ENCODE data around the gene PHLDB1. TPM values are rescaled to one million over a fixed set of nuclear protein-coding genes. Genes with fewer than 3 reads are reported as not detected.

Gene PHLDB1
- polyA plus RNA-seq, 1 donor (not counting 4 experiments of a cell fraction or from before 2014, with no cell fraction given), result 35.0 TPM

DNA sequence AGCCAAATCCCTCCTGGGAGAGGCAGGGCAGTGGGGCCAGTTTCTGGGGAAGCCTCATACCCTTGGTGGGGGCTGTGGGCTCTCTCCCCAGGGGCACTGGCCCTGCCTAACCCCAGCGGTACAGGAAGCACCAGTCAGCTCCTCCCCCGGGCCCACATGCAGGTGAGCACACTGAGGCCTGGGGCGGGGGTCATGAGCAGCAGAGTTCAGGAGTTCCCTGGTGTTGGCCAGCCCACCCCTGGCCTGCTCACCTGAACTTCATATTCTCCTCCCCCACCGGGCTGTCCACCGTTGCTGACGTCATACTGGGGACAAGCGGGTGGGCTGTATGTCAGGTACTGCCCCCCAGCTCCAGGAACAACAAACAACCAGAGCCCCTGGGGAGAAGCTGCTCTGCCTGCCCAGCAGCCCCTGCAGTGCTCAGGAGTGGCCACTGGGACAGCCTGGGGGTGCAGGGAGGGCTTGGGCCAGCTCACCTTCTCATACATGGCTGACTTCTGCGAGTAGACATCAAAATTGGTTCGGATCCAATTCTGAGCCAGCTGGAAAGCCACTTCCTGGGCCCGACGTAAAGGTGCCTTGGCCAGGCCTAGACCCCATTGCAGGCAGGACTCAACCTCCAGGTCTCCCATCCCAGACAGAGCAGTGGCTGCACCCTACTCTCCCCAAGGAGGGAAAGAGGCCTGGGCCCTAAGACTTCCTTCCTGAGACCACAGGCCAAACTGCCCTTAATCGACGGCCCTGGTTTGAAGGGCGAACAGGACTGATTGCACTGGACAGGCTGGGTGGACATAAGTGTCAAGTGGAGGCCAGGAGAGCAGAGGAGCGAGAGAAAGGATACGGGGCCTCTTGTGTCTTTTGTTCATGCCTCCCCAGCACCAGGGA is 51.3 kb downstream of the PHLDB1 start:
- Histone ChIP-seq H3K4me2 (ENCODE audit: control insufficient read depth, extremely low read depth, insufficient read depth, low read depth, low read length) (no peak overlapping the region), H3K27me3 (ENCODE audit: control insufficient read depth, extremely low read depth, insufficient read depth, low read length) (no peaks in the 10 kb centered on the region), H3K36me3 (ENCODE audit: control insufficient read depth in 2 of 2, extremely low read depth in 1 of 2, insufficient read depth in 2 of 2, low read length in 2 of 2) (peaks cover 15% of the 10 kb centered on the region in 2 experiments), H3K9me1 (ENCODE audit: control insufficient read depth, extremely low read depth, insufficient read depth, low read length) (no peaks in the 10 kb centered on the region), H3K4me3 (ENCODE audit: control insufficient read depth in 2 of 3, extremely low read depth in 1 of 3, insufficient read depth in 2 of 3, low read depth in 1 of 3, low read length in 3 of 3) (no peak overlapping the region), H3K4me1 (ENCODE audit: control insufficient read depth, extremely low read depth, insufficient read depth, low read length) (peaks cover 2% of the 10 kb centered on the region), H3K79me2 (ENCODE audit: control insufficient read depth, insufficient read depth, low read length) (no peaks in the 10 kb centered on the region), H2AFZ (ENCODE audit: control insufficient read depth, low read length) (no peak overlapping the region), H3K9ac (ENCODE audit: control insufficient read depth, extremely low read depth, insufficient read depth, low read length) (no peak overlapping the region), H3K9me3 (ENCODE audit: control insufficient read depth, low read depth, low read length) (no peaks in the 10 kb centered on the region), H4K20me1 (ENCODE audit: control insufficient read depth, extremely low read depth, insufficient read depth, low read length) (peaks cover 7% of the 10 kb centered on the region), H3K27ac (ENCODE audit: control insufficient read depth, insufficient read depth, low read length) (no peak overlapping the region)
- dilution Hi-C loops (cut with MboI; ENCODE audit: extremely low pct_ligation_motif_present, low sequenced_read_pairs), result no loop called here
- DNase-seq (ENCODE audit: low read depth, low spot score), result no peak
- TF ChIP-seq EZH2 (IDR thresholded peaks at IDR 0.05; ENCODE audit: low read length), result no peak
- TF ChIP-seq, protein P1, sequence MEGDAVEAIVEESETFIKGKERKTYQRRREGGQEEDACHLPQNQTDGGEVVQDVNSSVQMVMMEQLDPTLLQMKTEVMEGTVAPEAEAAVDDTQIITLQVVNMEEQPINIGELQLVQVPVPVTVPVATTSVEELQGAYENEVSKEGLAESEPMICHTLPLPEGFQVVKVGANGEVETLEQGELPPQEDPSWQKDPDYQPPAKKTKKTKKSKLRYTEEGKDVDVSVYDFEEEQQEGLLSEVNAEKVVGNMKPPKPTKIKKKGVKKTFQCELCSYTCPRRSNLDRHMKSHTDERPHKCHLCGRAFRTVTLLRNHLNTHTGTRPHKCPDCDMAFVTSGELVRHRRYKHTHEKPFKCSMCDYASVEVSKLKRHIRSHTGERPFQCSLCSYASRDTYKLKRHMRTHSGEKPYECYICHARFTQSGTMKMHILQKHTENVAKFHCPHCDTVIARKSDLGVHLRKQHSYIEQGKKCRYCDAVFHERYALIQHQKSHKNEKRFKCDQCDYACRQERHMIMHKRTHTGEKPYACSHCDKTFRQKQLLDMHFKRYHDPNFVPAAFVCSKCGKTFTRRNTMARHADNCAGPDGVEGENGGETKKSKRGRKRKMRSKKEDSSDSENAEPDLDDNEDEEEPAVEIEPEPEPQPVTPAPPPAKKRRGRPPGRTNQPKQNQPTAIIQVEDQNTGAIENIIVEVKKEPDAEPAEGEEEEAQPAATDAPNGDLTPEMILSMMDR (optimal IDR thresholded peaks at IDR 0.05 in 1 of 3, IDR thresholded peaks at IDR 0.05 in 1 of 3, conservative IDR thresholded peaks at IDR 0.05 in 1 of 3; ENCODE audit: extremely low read depth in 1 of 3, insufficient read depth in 2 of 3, low read length in 3 of 3), result peak; percentile 10 to 46 (median 27)
- FAIRE-seq, result no peak

DNA sequence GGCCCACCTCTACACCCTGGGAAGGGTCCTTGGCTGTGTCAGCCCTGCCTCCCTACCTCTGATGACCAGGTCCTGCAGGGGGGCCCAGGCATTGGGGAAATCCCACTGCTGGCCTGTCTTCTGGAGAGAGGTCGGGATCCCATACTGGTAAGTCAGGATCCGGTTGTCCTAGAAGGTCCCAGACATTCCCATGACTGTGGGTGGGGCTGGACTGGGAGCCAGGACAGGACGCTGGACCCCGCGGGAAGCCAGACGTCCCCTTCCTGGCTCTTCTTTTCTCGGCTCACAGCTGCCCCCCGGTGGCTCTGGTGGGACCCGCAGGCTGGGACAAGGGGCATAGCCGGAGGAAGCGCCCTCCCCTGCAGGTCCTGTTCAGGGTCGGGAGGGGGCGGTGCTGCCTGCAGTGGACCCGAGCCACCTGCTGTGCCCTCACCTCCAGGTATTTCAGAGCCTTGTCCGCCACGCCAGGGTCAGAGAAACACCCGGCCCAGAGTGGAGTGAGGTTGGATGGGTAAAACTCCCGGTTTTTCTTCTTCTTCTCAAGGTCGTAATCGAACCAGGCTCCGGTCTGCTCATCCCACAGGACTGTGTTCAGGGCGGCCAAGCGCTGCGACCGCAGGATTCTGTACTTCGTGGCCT is 52.0 kb downstream of the PHLDB1 start:
- no peaks in the 10 kb centered on the region for H3K79me2 ChIP-seq (ENCODE audit: control insufficient read depth, insufficient read depth, low read length)
- TF ChIP-seq, protein P1 (optimal IDR thresholded peaks at IDR 0.05 in 1 of 3, IDR thresholded peaks at IDR 0.05 in 1 of 3, conservative IDR thresholded peaks at IDR 0.05 in 1 of 3; ENCODE audit: extremely low read depth in 1 of 3, insufficient read depth in 2 of 3, low read length in 3 of 3), result peak; percentile 92 to 97 (median 93)
- no peak for TF ChIP-seq EZH2 (IDR thresholded peaks at IDR 0.05; ENCODE audit: low read length)
- no peaks in the 10 kb centered on the region for H3K9me1 ChIP-seq (ENCODE audit: control insufficient read depth, extremely low read depth, insufficient read depth, low read length)
- DNase-seq (ENCODE audit: low read depth, low spot score) (peak; percentile 53), FAIRE-seq (peak; percentile 71)
- H3K36me3 ChIP-seq (ENCODE audit: control insufficient read depth in 2 of 2, extremely low read depth in 1 of 2, insufficient read depth in 2 of 2, low read length in 2 of 2), result peaks cover 11 to 15% of the 10 kb centered on the region in 2 experiments
- no peak overlapping the region for H2AFZ ChIP-seq (ENCODE audit: control insufficient read depth, low read length)
- H3K9ac ChIP-seq (ENCODE audit: control insufficient read depth, extremely low read depth, insufficient read depth, low read length), result no peak overlapping the region
- peaks cover 7% of the 10 kb centered on the region for H4K20me1 ChIP-seq (ENCODE audit: control insufficient read depth, extremely low read depth, insufficient read depth, low read length)
- H3K9me3 ChIP-seq (ENCODE audit: control insufficient read depth, low read depth, low read length), result no peaks in the 10 kb centered on the region
- H3K4me3 ChIP-seq (ENCODE audit: control insufficient read depth in 2 of 3, extremely low read depth in 1 of 3, insufficient read depth in 2 of 3, low read depth in 1 of 3, low read length in 3 of 3), result no peak overlapping the region
- dilution Hi-C loops (cut with MboI; ENCODE audit: extremely low pct_ligation_motif_present, low sequenced_read_pairs), result no loop called here
- H3K27ac ChIP-seq (ENCODE audit: control insufficient read depth, insufficient read depth, low read length), result no peak overlapping the region
- peaks cover 2% of the 10 kb centered on the region for H3K4me1 ChIP-seq (ENCODE audit: control insufficient read depth, extremely low read depth, insufficient read depth, low read length)
- no peaks in the 10 kb centered on the region for H3K27me3 ChIP-seq (ENCODE audit: control insufficient read depth, extremely low read depth, insufficient read depth, low read length)
- no peak overlapping the region for H3K4me2 ChIP-seq (ENCODE audit: control insufficient read depth, extremely low read depth, insufficient read depth, low read depth, low read length)

Data from keratinocyte (primary cell).